NB4 (cell line): ENCODE measurements around the gene ZP1.

ENCODE experiments used
- MYC ChIP-seq: IDR thresholded peaks from 2 replicates; pipeline ENCODE4 v1.6.1; 2011; ENCODE audit warnings: low read depth, low read length
- POLR2A ChIP-seq: IDR thresholded peaks from 2 replicates; pipeline ENCODE4 v1.6.1; 2011; ENCODE audit warnings: mild to moderate bottlenecking; ENCODE audit not compliant: insufficient read length; ENCODE audit errors: extremely low read depth
- TF ChIP-seq, protein P1 (sequence below): IDR thresholded peaks from one replicate; pipeline ENCODE4 v1.5.1; 2012; ENCODE audit warnings: low read depth, low read length

DNA sequence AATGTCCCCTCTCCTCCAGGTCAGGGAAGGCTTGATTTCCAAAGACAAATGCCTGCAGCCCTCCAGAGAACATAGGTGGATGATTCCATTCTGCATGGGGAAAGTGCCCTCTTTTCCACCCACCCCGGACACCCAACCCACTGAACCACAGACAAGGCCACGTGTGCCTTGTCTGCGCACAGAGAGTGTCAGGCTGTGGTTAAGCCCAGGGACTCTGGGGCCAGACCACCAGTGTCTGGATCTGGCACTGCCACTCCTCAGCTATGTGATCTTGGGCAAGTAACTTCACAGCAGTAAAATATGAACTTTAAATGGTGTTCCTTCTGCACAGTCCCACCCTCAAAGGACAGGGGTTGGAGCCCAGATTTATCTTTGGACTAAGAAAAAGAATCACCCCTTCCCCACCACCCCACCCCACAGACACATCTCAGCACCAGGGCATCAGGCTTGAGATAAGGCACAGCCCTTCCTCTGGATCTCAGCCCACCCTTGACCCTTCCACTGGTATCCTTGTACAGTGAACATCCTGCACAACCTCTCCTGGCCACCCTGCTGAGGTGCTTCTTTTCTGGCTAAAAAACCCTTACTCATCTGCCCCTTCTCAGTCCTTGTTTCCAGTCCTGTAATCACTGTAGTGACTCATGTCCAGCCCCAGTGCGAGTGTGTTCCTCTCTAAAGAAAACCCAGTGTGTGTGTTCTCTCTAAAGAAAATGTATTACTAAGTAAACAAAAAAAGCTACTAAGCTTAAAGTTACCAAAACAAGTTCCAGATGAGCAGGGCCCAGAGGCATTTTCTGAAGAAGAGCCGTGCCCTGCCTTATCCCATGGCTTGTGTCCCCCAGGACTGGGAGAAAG, 9.7 kb upstream of the ZP1 start:
- TF ChIP-seq, protein P1, sequence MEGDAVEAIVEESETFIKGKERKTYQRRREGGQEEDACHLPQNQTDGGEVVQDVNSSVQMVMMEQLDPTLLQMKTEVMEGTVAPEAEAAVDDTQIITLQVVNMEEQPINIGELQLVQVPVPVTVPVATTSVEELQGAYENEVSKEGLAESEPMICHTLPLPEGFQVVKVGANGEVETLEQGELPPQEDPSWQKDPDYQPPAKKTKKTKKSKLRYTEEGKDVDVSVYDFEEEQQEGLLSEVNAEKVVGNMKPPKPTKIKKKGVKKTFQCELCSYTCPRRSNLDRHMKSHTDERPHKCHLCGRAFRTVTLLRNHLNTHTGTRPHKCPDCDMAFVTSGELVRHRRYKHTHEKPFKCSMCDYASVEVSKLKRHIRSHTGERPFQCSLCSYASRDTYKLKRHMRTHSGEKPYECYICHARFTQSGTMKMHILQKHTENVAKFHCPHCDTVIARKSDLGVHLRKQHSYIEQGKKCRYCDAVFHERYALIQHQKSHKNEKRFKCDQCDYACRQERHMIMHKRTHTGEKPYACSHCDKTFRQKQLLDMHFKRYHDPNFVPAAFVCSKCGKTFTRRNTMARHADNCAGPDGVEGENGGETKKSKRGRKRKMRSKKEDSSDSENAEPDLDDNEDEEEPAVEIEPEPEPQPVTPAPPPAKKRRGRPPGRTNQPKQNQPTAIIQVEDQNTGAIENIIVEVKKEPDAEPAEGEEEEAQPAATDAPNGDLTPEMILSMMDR: no peak
- TF ChIP-seq MYC (no peak), POLR2A (no peak)
